ENCODE measurements around the gene YRDC.

YRDC gene

DNA sequence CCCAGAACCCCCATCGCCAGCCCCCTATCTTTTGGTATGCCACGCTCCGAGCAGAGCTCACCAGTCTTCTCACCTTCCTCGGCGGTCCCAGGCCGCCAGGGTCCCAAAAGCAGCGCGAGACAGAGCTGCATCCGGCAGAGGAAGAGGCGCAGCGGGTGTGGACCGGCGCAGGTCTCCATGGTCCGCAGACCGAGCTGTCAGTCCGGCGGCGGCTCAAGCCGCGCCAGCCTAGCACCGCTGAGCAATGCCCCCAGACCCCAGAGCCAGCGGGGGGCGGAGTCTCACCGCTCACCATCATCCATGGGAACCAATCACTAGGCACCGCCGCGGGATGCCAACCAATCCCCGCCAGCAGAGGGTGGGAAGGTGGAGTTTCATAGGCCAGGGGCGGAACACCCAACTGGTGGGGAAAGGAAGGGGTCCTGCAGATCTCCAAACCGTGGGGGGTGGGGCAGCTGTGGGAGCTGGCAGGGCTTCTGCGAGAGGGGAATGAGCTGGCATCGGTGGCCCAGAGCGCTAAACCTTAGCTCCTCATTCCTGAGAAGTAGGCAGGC lies 43.0 kb downstream of the YRDC start, which contains the start of gene EPHA10:
TSS of gene EPHA10 (minus strand) at position 233 of the 554 bp plus-strand sequence. CDS start at position 179, 54 bp downstream.
- H3K27ac ChIP-seq = no peak within 1 kb of the TSS
- TF ChIP-seq, protein P1, sequence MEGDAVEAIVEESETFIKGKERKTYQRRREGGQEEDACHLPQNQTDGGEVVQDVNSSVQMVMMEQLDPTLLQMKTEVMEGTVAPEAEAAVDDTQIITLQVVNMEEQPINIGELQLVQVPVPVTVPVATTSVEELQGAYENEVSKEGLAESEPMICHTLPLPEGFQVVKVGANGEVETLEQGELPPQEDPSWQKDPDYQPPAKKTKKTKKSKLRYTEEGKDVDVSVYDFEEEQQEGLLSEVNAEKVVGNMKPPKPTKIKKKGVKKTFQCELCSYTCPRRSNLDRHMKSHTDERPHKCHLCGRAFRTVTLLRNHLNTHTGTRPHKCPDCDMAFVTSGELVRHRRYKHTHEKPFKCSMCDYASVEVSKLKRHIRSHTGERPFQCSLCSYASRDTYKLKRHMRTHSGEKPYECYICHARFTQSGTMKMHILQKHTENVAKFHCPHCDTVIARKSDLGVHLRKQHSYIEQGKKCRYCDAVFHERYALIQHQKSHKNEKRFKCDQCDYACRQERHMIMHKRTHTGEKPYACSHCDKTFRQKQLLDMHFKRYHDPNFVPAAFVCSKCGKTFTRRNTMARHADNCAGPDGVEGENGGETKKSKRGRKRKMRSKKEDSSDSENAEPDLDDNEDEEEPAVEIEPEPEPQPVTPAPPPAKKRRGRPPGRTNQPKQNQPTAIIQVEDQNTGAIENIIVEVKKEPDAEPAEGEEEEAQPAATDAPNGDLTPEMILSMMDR (conservative IDR thresholded peaks at IDR 0.05) = no peak
- no peak for TF ChIP-seq ZFX (IDR thresholded peaks at IDR 0.05)

GRCh38 chr1:37764414-37764825 lies 43.6 kb downstream of the YRDC start:
- TF ChIP-seq ZFX (IDR thresholded peaks at IDR 0.05) = no peak
- TF ChIP-seq, protein P1 (conservative IDR thresholded peaks at IDR 0.05) = no peak
- no peak overlapping the region for H3K27ac ChIP-seq

- H3K27ac ChIP-seq = no peak overlapping the region
Observed at GRCh38 chr1:37763791-37764413, 44.1 kb downstream of the YRDC start.

DNA sequence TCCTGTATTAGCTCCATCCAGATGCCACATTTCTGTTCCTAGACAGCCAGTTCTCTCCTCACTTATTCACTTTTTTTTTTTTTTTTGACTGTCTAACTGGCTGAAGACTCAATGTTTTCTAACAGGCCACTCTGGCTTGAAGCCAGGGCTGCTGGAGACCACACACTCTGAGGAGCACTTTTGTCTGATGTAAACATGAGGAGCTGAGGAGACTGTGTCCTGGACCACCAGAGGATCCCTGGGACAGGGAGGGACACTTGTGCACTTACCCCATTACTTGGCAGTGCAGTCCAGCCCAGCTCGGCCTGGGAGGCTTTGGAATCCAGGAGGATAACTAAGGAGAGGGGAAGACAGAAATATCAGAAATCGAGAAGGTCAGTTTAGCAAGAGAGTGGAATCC lies 45.5 kb downstream of the YRDC start:
- H3K27ac ChIP-seq = no peak overlapping the region

More at GRCh38 chr1:37763791-37764413, 44.1 kb downstream of the YRDC start:
- TF ChIP-seq, protein P1 (conservative IDR thresholded peaks at IDR 0.05) = no peak
- TF ChIP-seq ZFX (IDR thresholded peaks at IDR 0.05) = no peak

DNA sequence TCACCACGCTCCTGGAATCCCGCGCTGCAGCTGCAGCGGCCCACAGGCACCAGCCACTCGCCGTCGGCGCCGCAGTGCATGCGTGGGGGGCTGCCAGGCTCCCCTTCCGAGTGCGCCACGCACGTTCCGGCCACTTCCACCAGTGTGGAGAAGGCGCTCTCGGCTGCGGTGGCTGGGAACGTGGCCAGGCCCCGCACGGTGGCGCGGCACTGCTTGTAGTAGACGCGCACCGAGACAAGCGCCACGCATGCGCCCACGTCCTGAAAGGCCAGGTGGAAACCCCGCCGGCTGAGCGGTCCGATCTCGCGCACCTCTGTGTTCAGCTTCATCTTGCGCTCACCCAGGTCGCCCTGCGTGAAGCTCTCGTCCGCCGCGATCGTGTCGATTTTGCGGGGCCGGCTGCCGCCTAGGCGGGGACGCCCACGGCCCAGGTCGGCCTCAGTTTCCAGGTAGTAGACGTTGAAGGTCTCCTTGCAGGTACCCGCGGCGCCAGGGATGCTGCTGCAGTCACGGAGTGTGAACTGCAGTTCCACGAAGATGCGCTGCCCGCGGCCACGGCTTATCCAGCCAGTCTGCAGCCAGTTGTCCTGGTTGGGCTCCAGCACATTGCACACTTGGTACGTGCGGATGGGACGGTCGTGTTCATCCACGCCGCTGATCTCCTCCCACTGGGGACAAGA lies 46.5 kb downstream of the YRDC start:
- TF ChIP-seq ZFX (IDR thresholded peaks at IDR 0.05) = no peak
- H3K27ac ChIP-seq = no peak overlapping the region

More for the DNA sequence above, 45.5 kb downstream of the YRDC start:
- no peak for TF ChIP-seq ZFX (IDR thresholded peaks at IDR 0.05)
- TF ChIP-seq, protein P1 (conservative IDR thresholded peaks at IDR 0.05) = no peak

DNA sequence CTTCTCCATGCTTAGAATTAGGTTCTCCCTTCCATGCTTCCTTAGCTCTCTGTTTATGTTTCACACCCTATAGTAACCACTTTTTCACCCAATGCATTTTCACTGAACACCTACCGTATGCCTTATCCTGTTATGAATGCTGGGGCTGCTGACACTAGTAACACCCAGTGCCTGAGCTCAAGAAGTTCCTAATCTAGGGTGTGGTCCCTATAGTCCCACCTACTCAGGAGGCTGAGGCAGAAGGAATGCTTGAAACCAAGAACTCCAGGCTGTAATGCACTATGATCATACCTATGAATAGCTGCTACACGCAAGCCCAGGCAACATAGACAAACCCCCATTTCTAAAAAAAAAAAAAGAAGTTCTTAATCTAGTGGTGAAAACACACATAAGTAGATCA lies 48.6 kb downstream of the YRDC start:
- no peak overlapping the region for H3K27ac ChIP-seq
- TF ChIP-seq, protein P1 (conservative IDR thresholded peaks at IDR 0.05) = no peak
- TF ChIP-seq ZFX (IDR thresholded peaks at IDR 0.05) = no peak

- TF ChIP-seq ZFX (IDR thresholded peaks at IDR 0.05) = no peak
- TF ChIP-seq, protein P1 (conservative IDR thresholded peaks at IDR 0.05) = no peak
- H3K27ac ChIP-seq = no peak overlapping the region
Observed at GRCh38 chr1:37755951-37756560, 52.0 kb downstream of the YRDC start.
